GM19372 (cell line): ENCODE data around the gene SAPCD2.

Source experiments
- ATAC-seq: cut with Tn5 transposase; IDR thresholded peaks from one replicate; pipeline ENCODE4 v1.9.1; 2021; ENCODE audit warnings: mild to moderate bottlenecking, low read depth, moderate library complexity; ENCODE audit not compliant: unreplicated experiment

The SAPCD2 gene

GRCh38 chr9:137082925-137083290 lies 12.6 kb upstream of the SAPCD2 start:
- ATAC-seq = no peak

GRCh38 chr9:137082222-137082924 lies 12.0 kb upstream of the SAPCD2 start:
- ATAC-seq = no peak

- ATAC-seq = no peak
Observed at GRCh38 chr9:137080260-137081122, 10.1 kb upstream of the SAPCD2 start.

GRCh38 chr9:137079401-137079787 lies 9.0 kb upstream of the SAPCD2 start:
- ATAC-seq = no peak

- no peak for ATAC-seq
Observed at GRCh38 chr9:137078701-137079400, 8.5 kb upstream of the SAPCD2 start.

GRCh38 chr9:137077758-137078693 lies 7.7 kb upstream of the SAPCD2 start:
- peak; percentile 21 for ATAC-seq

- peak; percentile 55 for ATAC-seq
Observed at GRCh38 chr9:137077010-137077747, 6.8 kb upstream of the SAPCD2 start, which contains the start of gene UAP1L1. Gene UAP1L1 (plus strand): TSS chr9:137077517. CDS start chr9:137077533, 16 bp downstream.

- no peak for ATAC-seq
Observed at GRCh38 chr9:137076636-137077009, 6.3 kb upstream of the SAPCD2 start.

- ATAC-seq = no peak
Observed at GRCh38 chr9:137075275-137075775, 5.0 kb upstream of the SAPCD2 start.

- ATAC-seq = no peak
Observed at GRCh38 chr9:137074657-137075274, 4.4 kb upstream of the SAPCD2 start.

GRCh38 chr9:137073992-137074399 lies 3.6 kb upstream of the SAPCD2 start:
- no peak for ATAC-seq

- ATAC-seq = no peak
Observed at GRCh38 chr9:137071282-137071681, 925 bp upstream of the SAPCD2 start.

- ATAC-seq = peak; percentile 5
Observed at GRCh38 chr9:137070906-137071275, 534 bp upstream of the SAPCD2 start.

GRCh38 chr9:137069508-137070091 lies 757 bp downstream of the SAPCD2 start:
- peak; percentile 13 for ATAC-seq

- ATAC-seq = no peak
Observed at GRCh38 chr9:137068539-137069507, 1.5 kb downstream of the SAPCD2 start.

GRCh38 chr9:137067860-137068538 lies 2.4 kb downstream of the SAPCD2 start:
- ATAC-seq = no peak
